Adrenal gland (tissue), 19 donors: ENCODE measurements around the gene POLA2. TPM values are rescaled to one million over a fixed set of nuclear protein-coding genes. Genes with fewer than 3 reads are reported as not detected.

Experiments used
- DNase-seq, 7 donors: peaks; one replicate each; pipeline ENCODE4 v3.0.0-alpha.2; 2019 to 2020
- H3K27ac ChIP-seq, 5 donors: fragments of 200-600 bp; sonication (generic) in 4 of 5; 1 replicate in 3 of 5; 2 replicates in 2 of 5; pipeline versions ENCODE4 v1.5.1 to v1.8.0; 2016 to 2020; ENCODE audit warnings: mild to moderate bottlenecking in 1 of 5
- H3K27me3 ChIP-seq: fragments of 200-600 bp; 2 replicates; pipeline ENCODE4 v1.8.0; 2021
- H3K36me3 ChIP-seq, 2 donors: fragments of 200-600 bp; replicated peaks in 1 of 2; 1 replicate in 1 of 2; 2 replicates in 1 of 2; pipeline versions ENCODE4 v1.5.1 to v1.8.0; 2018 to 2022
- H3K4me1 ChIP-seq, 2 donors: fragments of 200-600 bp; replicated peaks in 1 of 2; 1 replicate in 1 of 2; 2 replicates in 1 of 2; pipeline versions ENCODE4 v1.5.1 to v1.8.0; 2018 to 2021
- H3K4me3 ChIP-seq, 4 donors: fragments of 200-600 bp; sonication (generic) in 3 of 4; one replicate each; pipeline ENCODE4 v1.5.1; 2016 to 2018
- H3K9me3 ChIP-seq, 3 donors: fragments of 200-600 bp; sonication (generic) in 1 of 3; replicated peaks in 1 of 3; 1 replicate in 2 of 3; 2 replicates in 1 of 3; pipeline versions ENCODE4 v1.5.1 to v1.8.0; 2016 to 2021
- CTCF ChIP-seq, 6 experiments: fragments of 450-650 bp in 4 of 6; fragments of 200-600 bp in 2 of 6; sonication (generic) in 1 of 6; IDR thresholded peaks; 1 replicate in 5 of 6; 2 replicates in 1 of 6; pipeline versions ENCODE4 v1.5.1 to v1.8.0; 2016 to 2021; ENCODE audit warnings: antibody characterized with exemption in 6 of 6, mild to moderate bottlenecking in 2 of 6, moderate library complexity in 1 of 6
- POLR2A ChIP-seq, 2 donors: fragments of 450-650 bp; IDR thresholded peaks; one replicate each; pipeline ENCODE4 v1.6.1; 2017; ENCODE audit warnings: antibody characterized with exemption in 2 of 2, mild to moderate bottlenecking in 2 of 2, moderate library complexity in 1 of 2
- WGBS, 4 donors: extraction: QIAGEN DNeasy Blood & Tissue Kit in 2 of 4; methylation state at CpG; one replicate each; pipeline versions ENCODE4 v1.1.5 to v1.1.7; 2013 to 2017; 5-methylcytosine and 5-hydroxymethylcytosine counted together
- intact Hi-C, 2 donors: fragments of 100-400 bp; cut with DNase I; formaldehyde crosslinking; loops; one replicate each; pipeline versions ENCODE4 v1.14.1 to v1.15.0; 2022 to 2023
- long read RNA-seq, 10 donors: library from polyadenylated mRNA in 3 of 10; unstranded in 2 of 10; stranded (forward) in 1 of 10; transcript quantifications; one replicate each; pipeline ENCODE4 v2.0.0 and lab custom pipeline, GENCODE V29; 2021 to 2026
- polyA plus RNA-seq, 3 donors: library from polyadenylated mRNA; stranded (reverse); fragments of 200-250 nt in 2 of 3; fragments of 350-450 nt in 1 of 3; fragmentation: Illumina TruSeq in 1 of 3; extraction: RNeasy Lipid Tissue Mini Kit (QIAGEN cat#74804) in 1 of 3; gene quantifications; one replicate each; pipeline ENCODE4 v1.2.3, GENCODE V29; 2013 to 2014
- total RNA-seq, 9 donors: library from RNA; depleted of rRNA in 4 of 9; stranded (reverse); fragments of >200 nt in 4 of 9; fragments of 120-200 nt in 1 of 9; fragmentation: NEBNext Ultra II Directional in 1 of 9; extraction: Animal tissue kit (Norgen Biotek cat#: 25700) in 1 of 9; gene quantifications; one replicate each; pipeline versions ENCODE4 v1.1.0 to v1.2.4, GENCODE V29; 2013 to 2023
- donor health status: healthy with polysubstance abuse.
- donor health status: Bipolar disorder and iron deficiency.
- donor health status: DM: yes; HTN: yes; CAD: no.
- donor health status: DM: no; HTN: no; CAD: no.
- donor health status: DM: no; HTN: no; CAD: no.
- donor health status: DM: yes; HTN: yes; CAD: no.

The POLA2 gene
- total RNA-seq (10 to 100 TPM in 2 of 9 donors, 1 to 10 TPM in 7; 3.9 to 12.2 (median 7.4) TPM), polyA plus RNA-seq (1 to 10 TPM; 4.3 to 8.3 (median 7.9) TPM)
- long read RNA-seq, donor 1, partial matches to known transcripts: 0 of 1 reads
- long read RNA-seq, donor 1, other reads (novel, unspliced or antisense): 0 of 1 reads
- long read RNA-seq, donor 2: 0 reads
- long read RNA-seq, donor 3, partial matches to known transcripts: 0 of 2 reads
- long read RNA-seq, donor 3, other reads (novel, unspliced or antisense): 0 of 2 reads
- long read RNA-seq, donor 4, partial matches to known transcripts: 0 of 5 reads
- long read RNA-seq, donor 4, other reads (novel, unspliced or antisense): 1 of 5 reads
- long read RNA-seq, donor 5, transcript POLA2-201 (18 exons, 3,744 nt): major isoform, 11 of 14 reads
- long read RNA-seq, donor 5, partial matches to known transcripts: 0 of 14 reads
- long read RNA-seq, donor 5, other reads (novel, unspliced or antisense): 3 of 14 reads
- long read RNA-seq, donor 6, partial matches to known transcripts: 0 of 5 reads
- long read RNA-seq, donor 6, other reads (novel, unspliced or antisense): 1 of 5 reads
- long read RNA-seq, donor 7, partial matches to known transcripts: 0 of 1 reads
- long read RNA-seq, donor 7, other reads (novel, unspliced or antisense): 0 of 1 reads
- long read RNA-seq, donor 8, partial matches to known transcripts: 0 of 2 reads
- long read RNA-seq, donor 8, other reads (novel, unspliced or antisense): 0 of 2 reads
- long read RNA-seq, donor 9: 0 reads
- long read RNA-seq, donor 10, partial matches to known transcripts: 0 of 1 reads
- long read RNA-seq, donor 10, other reads (novel, unspliced or antisense): 0 of 1 reads

GRCh38 chr11:65261591-65262380 lies at the start of gene POLA2:
TSS of gene POLA2 (plus strand) at chr11:65261962. CDS start at chr11:65262293, 331 bp downstream.
- intact Hi-C loops: no loop called here
- 0 to 2% (median 1%) methylated on average over 18 to 66 of the region's 66 CpGs for WGBS, 4 donors
- H3K27me3 ChIP-seq: no peaks in the 10 kb centered on the region
- TF ChIP-seq POLR2A (IDR thresholded peaks at IDR 0.05) (peak; percentile 82 to 84), CTCF (IDR thresholded peaks at IDR 0.05) (no peak)
- peaks cover 9% of the 10 kb centered on the region in 2 donors for H3K4me1 ChIP-seq
- DNase-seq: peak; percentile 94 to 97 (median 96)
- peak within 1 kb of the TSS; percentile 83 to 93 (median 88) for H3K27ac ChIP-seq
- H3K4me3 ChIP-seq: peak within 1 kb of the TSS in 3 of 4 donors; percentile 49 to 64 (median 58)
- no peaks in the 10 kb centered on the region for H3K36me3 ChIP-seq
- H3K9me3 ChIP-seq: no peaks in the 10 kb centered on the region

- H3K27me3 ChIP-seq: no peaks in the 10 kb centered on the region
- H3K4me3 ChIP-seq: no peak overlapping the region
- no peaks in the 10 kb centered on the region for H3K9me3 ChIP-seq
- WGBS, 4 donors: 73 to 78% (median 76%) methylated on average over 11 to 13 of the region's 13 CpGs
- DNase-seq: peak in 2 of 7 donors; percentile 12 to 35
- no peaks in the 10 kb centered on the region for H3K4me1 ChIP-seq
- H3K27ac ChIP-seq: no peak overlapping the region
- peaks cover 0 to 43% of the 10 kb centered on the region in 2 donors for H3K36me3 ChIP-seq
- intact Hi-C loops: no loop called here
- no peak for TF ChIP-seq CTCF (IDR thresholded peaks at IDR 0.05)
- no peak for TF ChIP-seq POLR2A (IDR thresholded peaks at IDR 0.05)
Measured at GRCh38 chr11:65212226-65212801, 49.4 kb upstream of the POLA2 start.

- Histone ChIP-seq H3K27me3 (no peaks in the 10 kb centered on the region), H3K27ac (no peak overlapping the region), H3K4me3 (no peak overlapping the region), H3K4me1 (no peaks in the 10 kb centered on the region), H3K9me3 (no peaks in the 10 kb centered on the region), H3K36me3 (peaks cover 0 to 30% of the 10 kb centered on the region in 2 donors)
- DNase-seq: peak in 2 of 7 donors; percentile 14 to 50
- intact Hi-C loops: no loop called here
- TF ChIP-seq CTCF (IDR thresholded peaks at IDR 0.05): no peak
- no peak for TF ChIP-seq POLR2A (IDR thresholded peaks at IDR 0.05)
- WGBS, 4 donors: 39 to 60% (median 47%) methylated on average over 5 to 26 of the region's 26 CpGs
Measured at GRCh38 chr11:65213322-65214211, 48.2 kb upstream of the POLA2 start.
